ENCODE data around the gene CPEB4.

DNA sequence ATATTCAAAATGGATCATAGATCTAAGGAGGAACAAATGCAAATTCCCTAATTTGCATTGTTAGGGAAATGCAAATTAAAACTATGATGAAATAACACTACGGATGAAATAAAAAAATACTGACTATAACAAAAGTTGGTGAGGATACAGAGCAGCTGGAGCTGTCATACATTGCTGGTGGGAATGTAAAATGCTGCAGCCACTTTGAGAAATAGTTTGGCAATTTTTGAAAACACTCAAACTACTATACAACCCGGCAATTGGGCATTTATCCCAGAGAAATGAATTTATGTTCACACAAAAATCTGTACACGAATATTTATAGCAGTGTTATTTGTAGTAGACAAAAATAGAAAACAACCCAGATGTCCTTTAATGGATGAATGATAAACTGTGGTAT, 123.3 kb downstream of the CPEB4 start:
- TF ChIP-seq, protein P1, sequence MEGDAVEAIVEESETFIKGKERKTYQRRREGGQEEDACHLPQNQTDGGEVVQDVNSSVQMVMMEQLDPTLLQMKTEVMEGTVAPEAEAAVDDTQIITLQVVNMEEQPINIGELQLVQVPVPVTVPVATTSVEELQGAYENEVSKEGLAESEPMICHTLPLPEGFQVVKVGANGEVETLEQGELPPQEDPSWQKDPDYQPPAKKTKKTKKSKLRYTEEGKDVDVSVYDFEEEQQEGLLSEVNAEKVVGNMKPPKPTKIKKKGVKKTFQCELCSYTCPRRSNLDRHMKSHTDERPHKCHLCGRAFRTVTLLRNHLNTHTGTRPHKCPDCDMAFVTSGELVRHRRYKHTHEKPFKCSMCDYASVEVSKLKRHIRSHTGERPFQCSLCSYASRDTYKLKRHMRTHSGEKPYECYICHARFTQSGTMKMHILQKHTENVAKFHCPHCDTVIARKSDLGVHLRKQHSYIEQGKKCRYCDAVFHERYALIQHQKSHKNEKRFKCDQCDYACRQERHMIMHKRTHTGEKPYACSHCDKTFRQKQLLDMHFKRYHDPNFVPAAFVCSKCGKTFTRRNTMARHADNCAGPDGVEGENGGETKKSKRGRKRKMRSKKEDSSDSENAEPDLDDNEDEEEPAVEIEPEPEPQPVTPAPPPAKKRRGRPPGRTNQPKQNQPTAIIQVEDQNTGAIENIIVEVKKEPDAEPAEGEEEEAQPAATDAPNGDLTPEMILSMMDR (IDR thresholded peaks at IDR 0.05): no peak
- TF ChIP-seq POLR2A (IDR thresholded peaks at IDR 0.05): no peak

Measured in esophagus squamous epithelium (tissue), 4 donors.